Hematopoietic multipotent progenitor cell treated with erythropoietin and hydrocortisone succinate and interleukin-3 and kit ligand, for 6 days (in vitro differentiated cells): Measurements from ENCODE around the gene SIGLEC6.

Experiments
- DNase-seq: peaks from one replicate; pipeline ENCODE4 v3.0.0-alpha.2; 2015

The SIGLEC6 gene

DNA sequence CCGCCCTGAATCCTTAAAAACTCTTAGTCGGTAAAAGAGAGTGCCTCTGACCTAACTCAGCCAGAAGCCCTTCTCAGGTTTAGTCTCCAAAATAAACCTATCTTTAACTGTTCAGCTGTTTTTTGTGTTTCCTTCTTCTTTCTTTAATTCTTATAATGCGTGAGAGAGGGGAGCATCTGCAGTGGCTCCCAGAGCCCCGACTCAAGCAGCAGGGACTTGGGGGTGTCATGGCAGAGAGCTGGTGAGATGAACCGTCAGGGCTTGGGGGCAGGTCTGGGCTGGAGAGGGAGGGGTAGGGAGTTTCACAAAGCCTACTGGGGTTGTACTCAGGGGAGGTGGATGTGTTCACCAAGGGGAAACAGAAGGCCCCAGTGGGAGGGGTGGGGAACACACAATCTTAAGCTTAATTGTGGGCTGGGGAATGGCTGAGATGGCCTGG lies 16.8 kb upstream of the SIGLEC6 start:
- peak; percentile 63 for DNase-seq

GRCh38 chr19:51547397-51548212 lies 16.1 kb upstream of the SIGLEC6 start:
- peak; percentile 96 for DNase-seq

DNA sequence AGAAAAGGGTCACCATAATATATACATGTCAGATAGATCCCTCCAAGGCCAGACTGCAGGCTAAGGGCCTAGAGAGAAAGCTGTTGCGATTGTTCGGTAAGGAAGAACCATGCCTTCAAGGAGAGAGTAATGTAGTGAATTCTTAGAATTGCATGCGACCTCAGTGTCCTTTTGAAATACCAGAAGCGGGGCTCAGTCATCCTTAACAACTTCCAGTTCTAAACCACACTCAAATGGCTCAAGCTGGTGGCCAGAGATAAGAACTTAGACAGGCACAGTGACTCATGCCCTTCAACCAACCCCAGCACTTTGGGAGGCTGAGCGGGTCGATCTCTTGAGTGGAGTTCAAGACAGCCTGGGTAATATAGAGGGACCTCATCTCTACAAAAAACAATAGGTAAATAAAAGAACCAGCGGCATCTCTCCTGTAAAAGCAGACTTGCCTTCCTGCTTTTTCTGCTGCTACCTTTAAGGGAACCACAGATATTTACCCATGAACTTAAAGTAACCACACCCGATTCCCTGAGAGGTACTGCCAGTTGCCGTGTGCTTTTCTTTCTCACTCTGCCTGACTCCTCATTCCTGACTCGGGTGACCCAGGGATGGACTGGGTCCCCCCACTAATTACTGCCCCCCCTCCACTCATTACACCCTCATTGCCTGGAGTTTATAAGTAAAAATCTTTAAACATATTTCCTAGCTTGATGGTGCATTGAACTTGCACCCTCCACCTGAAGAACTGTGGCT lies 15.4 kb upstream of the SIGLEC6 start:
- DNase-seq, result peak; percentile 100

GRCh38 chr19:51546107-51546649 lies 14.7 kb upstream of the SIGLEC6 start:
- DNase-seq, result peak; percentile 42

GRCh38 chr19:51544038-51544437 lies 12.6 kb upstream of the SIGLEC6 start:
- DNase-seq, result no peak

GRCh38 chr19:51542699-51543098 lies 11.2 kb upstream of the SIGLEC6 start:
- DNase-seq, result no peak

GRCh38 chr19:51541458-51542357 lies 10.2 kb upstream of the SIGLEC6 start:
- DNase-seq, result peak; percentile 55

GRCh38 chr19:51539821-51540366 lies 8.4 kb upstream of the SIGLEC6 start:
- DNase-seq, result no peak

GRCh38 chr19:51535535-51535934 lies 4.1 kb upstream of the SIGLEC6 start:
- DNase-seq, result no peak

DNA sequence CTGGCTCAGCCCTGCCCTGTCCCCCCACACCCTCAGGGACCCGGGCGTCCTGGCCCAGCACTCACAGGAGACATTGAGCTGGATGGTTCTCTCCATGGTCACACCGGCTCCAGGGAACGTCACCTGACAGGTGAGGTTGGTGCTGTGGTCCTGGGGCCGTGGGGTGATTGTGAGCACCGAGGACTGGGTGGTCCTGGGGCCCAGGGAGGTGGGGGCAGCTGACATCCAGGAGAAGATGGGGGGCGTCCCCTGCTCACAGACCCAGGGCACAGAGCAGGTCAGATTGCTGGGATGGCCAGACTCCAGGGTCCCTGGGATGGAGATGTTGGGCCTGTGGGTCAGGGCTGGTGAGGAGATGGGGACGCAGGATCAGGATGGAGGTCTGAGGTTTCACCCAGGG lies 854 bp downstream of the SIGLEC6 start:
- no peak for DNase-seq

DNA sequence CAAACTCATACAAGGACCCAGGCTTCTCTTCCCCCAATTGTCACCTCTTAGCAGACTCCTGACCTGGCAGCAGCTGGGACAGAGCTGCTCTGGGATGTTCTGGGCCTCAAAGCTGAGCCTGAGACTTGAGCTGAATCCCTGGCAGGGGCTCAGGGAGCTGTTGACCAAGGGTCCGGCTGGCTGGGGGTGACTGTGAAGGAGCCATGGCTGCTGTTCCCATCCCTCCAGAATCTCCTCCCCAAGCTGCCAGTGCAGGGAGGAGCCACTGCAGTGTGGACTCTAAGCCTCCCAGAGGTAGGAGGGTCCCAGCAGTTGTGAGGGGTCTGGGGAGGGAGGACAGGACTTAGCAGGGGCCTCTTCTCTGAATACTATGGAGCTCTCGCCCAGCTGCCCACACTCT lies 2.2 kb downstream of the SIGLEC6 start:
- DNase-seq, result no peak

GRCh38 chr19:51525651-51526050 lies 5.8 kb downstream of the SIGLEC6 start:
- DNase-seq, result peak; percentile 63

DNA sequence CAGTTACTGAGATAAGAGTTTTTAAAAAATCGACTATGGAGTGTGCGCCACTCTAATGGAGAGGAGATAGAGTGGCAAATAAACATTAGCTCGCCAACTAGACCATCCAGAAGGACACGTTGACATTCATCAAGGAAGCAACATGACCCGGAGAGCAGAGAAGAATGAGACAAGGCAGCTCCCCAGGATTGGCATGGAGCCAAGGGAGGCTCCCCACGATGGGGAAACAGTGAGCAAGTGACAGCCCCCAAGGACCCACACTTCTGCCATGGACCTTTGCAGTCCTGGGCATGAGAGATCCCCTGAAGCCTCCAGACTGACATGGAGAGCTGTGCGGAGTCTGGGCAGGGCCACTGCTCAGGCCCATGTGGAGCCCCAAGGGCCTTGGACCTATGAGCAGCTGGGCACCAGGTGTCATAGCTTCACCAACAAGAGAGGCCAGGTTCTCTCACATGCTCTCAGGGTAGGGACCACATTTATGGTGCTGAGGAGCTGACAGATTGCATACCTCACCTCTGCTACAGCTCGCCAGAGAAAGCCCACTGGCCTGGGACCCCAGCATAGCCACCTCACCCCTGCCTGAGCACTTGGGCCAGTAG lies 6.7 kb downstream of the SIGLEC6 start:
- peak; percentile 56 for DNase-seq

- DNase-seq, result no peak
These were observed 9.7 kb downstream of the SIGLEC6 start for GRCh38 chr19:51521781-51522180.

DNA sequence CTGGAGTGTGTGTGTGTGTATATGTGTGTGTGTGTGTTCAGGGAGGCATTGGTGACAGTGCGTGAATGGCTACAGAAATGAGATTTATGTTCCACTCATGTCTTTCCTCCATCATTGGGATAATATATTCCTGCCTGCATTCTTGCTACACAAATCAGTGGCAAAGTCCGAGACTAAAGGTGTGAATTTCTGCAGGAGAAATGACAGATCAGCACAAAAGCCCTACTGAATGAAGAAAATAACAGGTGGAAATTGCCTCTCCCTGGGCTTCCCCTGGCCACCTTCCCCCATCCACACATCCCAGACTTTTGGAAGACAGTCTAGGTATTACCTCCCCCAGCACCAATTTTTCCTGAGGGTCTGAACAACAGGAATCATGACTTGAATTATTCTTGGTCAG lies 10.1 kb downstream of the SIGLEC6 start:
- DNase-seq, result no peak

- peak; percentile 52 for DNase-seq
These were observed 10.7 kb downstream of the SIGLEC6 start for GRCh38 chr19:51520728-51521127.

DNA sequence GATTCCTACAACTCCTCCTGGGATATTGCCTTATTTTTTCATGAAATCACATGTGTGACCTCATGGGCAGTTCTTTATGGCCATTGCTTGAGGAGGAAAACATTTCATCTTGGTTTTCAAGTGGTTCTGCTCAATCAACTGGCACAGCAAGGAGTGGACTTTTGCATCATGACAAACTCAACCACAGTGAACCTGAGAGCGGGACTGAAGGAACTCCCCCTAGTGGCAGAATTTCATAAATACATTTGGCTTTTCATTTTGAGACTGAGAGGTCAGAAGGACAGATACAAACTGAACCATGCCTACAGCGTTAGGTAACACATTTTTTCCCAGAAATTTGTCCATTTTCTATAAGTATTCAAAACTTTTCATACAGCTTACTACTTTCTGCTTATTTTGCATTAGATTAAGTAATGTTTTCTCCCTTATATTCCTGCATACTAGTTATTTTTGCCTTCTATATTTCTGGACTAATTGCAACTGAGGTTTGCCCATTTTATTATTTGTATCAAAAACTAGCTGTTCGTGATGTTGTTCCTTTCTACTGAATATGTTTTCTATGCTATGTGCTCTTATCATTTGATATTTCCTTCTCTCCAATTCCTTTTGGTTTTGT lies 16.5 kb downstream of the SIGLEC6 start:
- peak; percentile 91 for DNase-seq

- DNase-seq, result no peak
These were observed 17.5 kb downstream of the SIGLEC6 start for GRCh38 chr19:51513968-51514367.

DNA sequence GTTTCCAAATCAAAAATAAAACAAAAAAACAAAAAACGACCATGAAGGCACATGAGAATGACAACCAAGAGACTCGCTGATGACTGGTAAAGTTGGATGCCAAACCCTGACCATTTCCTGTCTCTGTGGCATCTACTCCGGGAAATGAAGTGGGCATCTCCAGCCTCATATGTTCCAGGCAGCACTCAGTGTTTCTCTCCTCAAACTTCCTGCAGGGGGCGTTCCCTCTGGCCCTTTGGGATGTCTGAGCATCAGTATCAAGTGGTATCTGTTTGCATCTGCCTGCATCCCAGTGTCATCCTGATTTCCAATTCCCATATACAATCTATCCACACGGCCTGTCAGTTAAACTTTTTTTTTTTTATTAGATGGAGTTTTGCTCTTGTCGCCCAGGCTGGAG lies 20.1 kb downstream of the SIGLEC6 start:
- peak; percentile 55 for DNase-seq

- DNase-seq, result no peak
These were observed 21.4 kb downstream of the SIGLEC6 start for GRCh38 chr19:51509823-51510660.
